Activated CD4-positive, alpha-beta T cell treated with anti-CD3 and anti-CD28 coated beads, Interleukin-2, amount 10 ng/mL, durations not matched to agents 24 days and 14 days (primary cell): ENCODE results near the gene AMFR. TPM values are rescaled to one million over a fixed set of nuclear protein-coding genes. Genes with fewer than 3 reads are reported as not detected.
"Not testable (repeated sequence)": the region's sequence is repeated elsewhere in the genome, so short reads cannot be mapped to it uniquely, and the experiment has no call there.

Experiments used
- DNase-seq: peaks from one replicate; pipeline ENCODE4 v3.0.0; 2022
- H3K27ac Mint-ChIP-seq: one replicate; pipeline ENCODE4 v1.8.0; 2022; ENCODE audit warnings: mild to moderate bottlenecking, mixed read lengths
- H3K27me3 Mint-ChIP-seq: one replicate; pipeline ENCODE4 v1.8.0; 2022; ENCODE audit warnings: mixed read lengths
- H3K36me3 Mint-ChIP-seq: one replicate; pipeline ENCODE4 v1.8.0; 2022; ENCODE audit warnings: low read depth, mild to moderate bottlenecking, mixed read lengths
- H3K4me1 Mint-ChIP-seq: one replicate; pipeline ENCODE4 v1.8.0; 2021; ENCODE audit warnings: mixed read lengths
- H3K4me3 Mint-ChIP-seq: one replicate; pipeline ENCODE4 v1.8.0; 2022; ENCODE audit warnings: mild to moderate bottlenecking, moderate library complexity, mixed read lengths
- H3K9me3 Mint-ChIP-seq: one replicate; pipeline ENCODE4 v1.8.0; 2021; ENCODE audit warnings: mixed read lengths
- intact Hi-C: fragments of 100-400 bp; cut with micrococcal nuclease; formaldehyde crosslinking; loops from one replicate; pipeline ENCODE4 v1.15.1; 2023
- total RNA-seq: library from RNA; stranded (reverse); gene quantifications from 2 replicates; pipeline ENCODE4 v1.2.3, GENCODE V29; 2022

The AMFR gene
- total RNA-seq, 1 donor from 2014 or later, result 50.6 TPM

GRCh38 chr16:56399047-56399446 is 26.3 kb downstream of the AMFR start:
- H3K9me3 Mint-ChIP-seq, result peaks cover 3% of the 10 kb centered on the region
- peaks cover 47% of the 10 kb centered on the region for H3K36me3 Mint-ChIP-seq
- peaks cover 4% of the 10 kb centered on the region for H3K4me1 Mint-ChIP-seq
- intact Hi-C loops, result no loop called here
- H3K27ac Mint-ChIP-seq, result no peak overlapping the region
- no peak for DNase-seq
- H3K4me3 Mint-ChIP-seq, result no peak overlapping the region
- no peaks in the 10 kb centered on the region for H3K27me3 Mint-ChIP-seq

GRCh38 chr16:56396724-56397123 is 28.6 kb downstream of the AMFR start:
- Mint-ChIP-seq H3K4me1 (peaks cover 11% of the 10 kb centered on the region), H3K36me3 (peaks cover 52% of the 10 kb centered on the region)
- H3K27me3 Mint-ChIP-seq, H3K4me3 Mint-ChIP-seq, H3K9me3 Mint-ChIP-seq, DNase-seq, H3K27ac Mint-ChIP-seq, intact Hi-C loops: not testable (repeated sequence)

- H3K27me3 Mint-ChIP-seq, result no peaks in the 10 kb centered on the region
- H3K27ac Mint-ChIP-seq, result no peak overlapping the region
- H3K36me3 Mint-ChIP-seq, result peaks cover 55% of the 10 kb centered on the region
- peaks cover 10% of the 10 kb centered on the region for H3K4me1 Mint-ChIP-seq
- intact Hi-C loops, result no loop called here
- DNase-seq, result no peak
- no peaks in the 10 kb centered on the region for H3K9me3 Mint-ChIP-seq
- H3K4me3 Mint-ChIP-seq, result no peak overlapping the region
Measured at GRCh38 chr16:56389554-56389953, 35.8 kb downstream of the AMFR start.

GRCh38 chr16:56388209-56388608 is 37.1 kb downstream of the AMFR start:
- no peak for DNase-seq
- Mint-ChIP-seq H3K4me3 (no peak overlapping the region), H3K36me3 (peaks cover 60% of the 10 kb centered on the region), H3K9me3 (peaks cover 9% of the 10 kb centered on the region), H3K27ac (no peak overlapping the region), H3K27me3 (no peaks in the 10 kb centered on the region), H3K4me1 (peaks cover 5% of the 10 kb centered on the region)
- intact Hi-C loops, result no loop called here

- peaks cover 3% of the 10 kb centered on the region for H3K4me1 Mint-ChIP-seq
- H3K36me3 Mint-ChIP-seq, result peaks cover 61% of the 10 kb centered on the region
- intact Hi-C loops, result no loop called here
Measured at GRCh38 chr16:56387396-56387795, 37.9 kb downstream of the AMFR start.

GRCh38 chr16:56384074-56384721 is 41.1 kb downstream of the AMFR start:
- H3K27ac Mint-ChIP-seq, result no peak overlapping the region
- peaks cover 32% of the 10 kb centered on the region for H3K9me3 Mint-ChIP-seq
- peaks cover 72% of the 10 kb centered on the region for H3K36me3 Mint-ChIP-seq
- DNase-seq, result no peak
- intact Hi-C loops, result no loop called here
- no peak overlapping the region for H3K4me3 Mint-ChIP-seq
- no peaks in the 10 kb centered on the region for H3K4me1 Mint-ChIP-seq
- no peaks in the 10 kb centered on the region for H3K27me3 Mint-ChIP-seq

More at GRCh38 chr16:56387396-56387795, 37.9 kb downstream of the AMFR start:
- no peak overlapping the region for H3K27ac Mint-ChIP-seq
- H3K9me3 Mint-ChIP-seq, result peaks cover 13% of the 10 kb centered on the region
- H3K4me3 Mint-ChIP-seq, result no peak overlapping the region
- DNase-seq, result no peak
- H3K27me3 Mint-ChIP-seq, result no peaks in the 10 kb centered on the region

- no peak for DNase-seq
- Mint-ChIP-seq H3K27ac (no peak overlapping the region), H3K9me3 (peaks cover 32% of the 10 kb centered on the region), H3K36me3 (peaks cover 81% of the 10 kb centered on the region), H3K27me3 (no peaks in the 10 kb centered on the region), H3K4me1 (no peaks in the 10 kb centered on the region), H3K4me3 (no peak overlapping the region)
- intact Hi-C loops, result no loop called here
Measured at GRCh38 chr16:56382901-56383355, 42.4 kb downstream of the AMFR start.

- Mint-ChIP-seq H3K27me3 (no peaks in the 10 kb centered on the region), H3K4me1 (no peaks in the 10 kb centered on the region), H3K9me3 (peaks cover 32% of the 10 kb centered on the region), H3K4me3 (no peak overlapping the region), H3K27ac (no peak overlapping the region), H3K36me3 (peaks cover 83% of the 10 kb centered on the region)
- no peak for DNase-seq
- intact Hi-C loops, result no loop called here
Measured at GRCh38 chr16:56382459-56382858, 42.9 kb downstream of the AMFR start.

- H3K27me3 Mint-ChIP-seq, intact Hi-C loops, H3K4me1 Mint-ChIP-seq, H3K27ac Mint-ChIP-seq, H3K4me3 Mint-ChIP-seq, DNase-seq: not testable (repeated sequence)
- peaks cover 32% of the 10 kb centered on the region for H3K9me3 Mint-ChIP-seq
- H3K36me3 Mint-ChIP-seq, result peaks cover 81% of the 10 kb centered on the region
Measured at GRCh38 chr16:56380778-56381485, 44.4 kb downstream of the AMFR start.

- intact Hi-C loops, DNase-seq, H3K4me1 Mint-ChIP-seq, H3K27ac Mint-ChIP-seq, H3K4me3 Mint-ChIP-seq, H3K27me3 Mint-ChIP-seq: not testable (repeated sequence)
- Mint-ChIP-seq H3K36me3 (peaks cover 72% of the 10 kb centered on the region), H3K9me3 (peaks cover 28% of the 10 kb centered on the region)
Measured at GRCh38 chr16:56379044-56379443, 46.3 kb downstream of the AMFR start.

GRCh38 chr16:56375792-56376191 is 49.6 kb downstream of the AMFR start:
- H3K27me3 Mint-ChIP-seq, intact Hi-C loops, H3K27ac Mint-ChIP-seq, DNase-seq, H3K4me3 Mint-ChIP-seq: not testable (repeated sequence)
- Mint-ChIP-seq H3K36me3 (peaks cover 47% of the 10 kb centered on the region), H3K4me1 (peaks cover 10% of the 10 kb centered on the region), H3K9me3 (peaks cover 10% of the 10 kb centered on the region)

GRCh38 chr16:56373003-56373402 is 52.3 kb downstream of the AMFR start:
- Mint-ChIP-seq H3K4me1 (peaks cover 10% of the 10 kb centered on the region), H3K4me3 (no peak overlapping the region), H3K27ac (no peak overlapping the region), H3K36me3 (peaks cover 27% of the 10 kb centered on the region), H3K27me3 (no peaks in the 10 kb centered on the region), H3K9me3 (no peaks in the 10 kb centered on the region)
- intact Hi-C loops, result loop anchor here (2.0 kb wide), 1 partner anchor 18 kb away; no protein-coding TSS in a partner anchor
- DNase-seq, result no peak

- peak overlapping the region; percentile 51 for H3K27ac Mint-ChIP-seq
- H3K27me3 Mint-ChIP-seq, result no peaks in the 10 kb centered on the region
- peaks cover 10% of the 10 kb centered on the region for H3K4me1 Mint-ChIP-seq
- H3K4me3 Mint-ChIP-seq, result peak overlapping the region; percentile 5
- intact Hi-C loops, result loop anchor here (2.0 kb wide), 1 partner anchor 19 kb away; no protein-coding TSS in a partner anchor
- peak; percentile 74 for DNase-seq
- no peaks in the 10 kb centered on the region for H3K9me3 Mint-ChIP-seq
- H3K36me3 Mint-ChIP-seq, result peaks cover 25% of the 10 kb centered on the region
Measured at GRCh38 chr16:56372013-56372634, 53.2 kb downstream of the AMFR start.

- no peak overlapping the region for H3K27ac Mint-ChIP-seq
- no peak overlapping the region for H3K4me3 Mint-ChIP-seq
- H3K4me1 Mint-ChIP-seq, result peaks cover 10% of the 10 kb centered on the region
- no peaks in the 10 kb centered on the region for H3K27me3 Mint-ChIP-seq
- no peaks in the 10 kb centered on the region for H3K9me3 Mint-ChIP-seq
- no peak for DNase-seq
- H3K36me3 Mint-ChIP-seq, result peaks cover 27% of the 10 kb centered on the region
- intact Hi-C loops, result no loop called here
Measured at GRCh38 chr16:56371660-56371937, 53.7 kb downstream of the AMFR start.
